GM12891 (cell line): ENCODE results near the gene CYP8B1.

Experiments
- POLR2A ChIP-seq: IDR thresholded peaks from 2 replicates; pipeline ENCODE4 v1.6.1; 2011; ENCODE audit warnings: low read depth, low read length, control low read depth
- POLR2AphosphoS5 ChIP-seq: IDR thresholded peaks from 2 replicates; pipeline ENCODE4 v1.6.1; 2011; ENCODE audit warnings: low read depth, low read length, control low read depth
- TAF1 ChIP-seq: IDR thresholded peaks from 2 replicates; pipeline ENCODE4 v1.6.1; 2011; ENCODE audit warnings: low read depth, low read length, control low read depth

DNA sequence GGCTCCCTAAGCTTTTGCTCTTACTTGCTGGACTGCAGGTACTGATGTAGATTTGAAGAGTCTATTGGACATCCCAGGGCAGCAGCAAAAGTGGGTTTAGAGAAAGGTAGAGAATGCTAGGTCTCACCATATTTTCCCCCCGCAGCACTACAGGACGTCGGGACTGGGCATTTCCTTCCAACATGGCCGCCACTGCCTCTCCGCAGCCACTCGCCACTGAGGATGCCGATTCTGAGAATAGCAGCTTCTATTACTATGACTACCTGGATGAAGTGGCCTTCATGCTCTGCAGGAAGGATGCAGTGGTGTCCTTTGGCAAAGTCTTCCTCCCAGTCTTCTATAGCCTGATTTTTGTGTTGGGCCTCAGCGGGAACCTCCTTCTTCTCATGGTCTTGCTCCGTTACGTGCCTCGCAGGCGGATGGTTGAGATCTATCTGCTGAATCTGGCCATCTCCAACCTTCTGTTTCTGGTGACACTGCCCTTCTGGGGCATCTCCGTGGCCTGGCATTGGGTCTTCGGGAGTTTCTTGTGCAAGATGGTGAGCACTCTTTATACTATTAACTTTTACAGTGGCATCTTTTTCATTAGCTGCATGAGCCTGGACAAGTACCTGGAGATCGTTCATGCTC, 11.2 kb downstream of the CYP8B1 start:
- no peak for TF ChIP-seq TAF1
- no peak for TF ChIP-seq POLR2A
- no peak for TF ChIP-seq POLR2AphosphoS5
